GM18858 (cell line): ENCODE data around the gene SLC25A34.

Source experiments
- ATAC-seq: cut with Tn5 transposase; IDR thresholded peaks from one replicate; pipeline ENCODE4 v1.9.1; 2021; ENCODE audit not compliant: unreplicated experiment

SLC25A34 gene

GRCh38 chr1:15731735-15732685 is 4.0 kb upstream of the SLC25A34 start:
- ATAC-seq = no peak

- no peak for ATAC-seq
Observed at GRCh38 chr1:15732686-15733081, 3.4 kb upstream of the SLC25A34 start.

DNA sequence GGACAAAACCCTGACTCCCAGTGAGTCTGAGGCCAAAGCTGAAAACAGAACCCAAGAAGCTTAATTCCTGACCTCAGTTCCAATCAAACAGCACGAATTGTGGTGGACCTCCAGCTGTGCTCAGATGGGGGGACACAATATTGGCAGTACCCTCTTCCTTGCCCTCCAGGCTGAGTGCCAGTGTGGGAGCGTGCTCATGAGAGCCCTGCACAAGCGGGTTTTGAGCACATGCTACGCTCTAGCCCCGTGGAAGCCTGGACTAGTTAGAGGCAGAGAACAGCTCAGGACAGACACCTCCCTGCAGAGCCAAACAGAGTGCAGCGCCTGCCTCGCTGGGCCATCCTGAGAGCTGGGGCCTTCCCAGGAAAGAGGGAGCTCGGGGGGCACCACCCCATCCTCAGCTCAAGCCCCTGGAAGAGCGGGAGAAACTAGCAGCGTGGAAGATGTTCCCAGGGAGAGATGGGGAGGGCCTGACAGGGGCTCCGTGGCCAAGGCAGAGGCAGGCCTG is 2.8 kb upstream of the SLC25A34 start:
- ATAC-seq = no peak

GRCh38 chr1:15733726-15734226 is 2.3 kb upstream of the SLC25A34 start:
- ATAC-seq = no peak

- ATAC-seq = no peak
Observed at GRCh38 chr1:15734296-15734695, 1.8 kb upstream of the SLC25A34 start.

- no peak for ATAC-seq
Observed at GRCh38 chr1:15734901-15735300, 1.2 kb upstream of the SLC25A34 start.

- no peak for ATAC-seq
Observed at GRCh38 chr1:15735304-15736037, 587 bp upstream of the SLC25A34 start.

GRCh38 chr1:15736892-15737261 is 819 bp downstream of the SLC25A34 start:
- no peak for ATAC-seq

DNA sequence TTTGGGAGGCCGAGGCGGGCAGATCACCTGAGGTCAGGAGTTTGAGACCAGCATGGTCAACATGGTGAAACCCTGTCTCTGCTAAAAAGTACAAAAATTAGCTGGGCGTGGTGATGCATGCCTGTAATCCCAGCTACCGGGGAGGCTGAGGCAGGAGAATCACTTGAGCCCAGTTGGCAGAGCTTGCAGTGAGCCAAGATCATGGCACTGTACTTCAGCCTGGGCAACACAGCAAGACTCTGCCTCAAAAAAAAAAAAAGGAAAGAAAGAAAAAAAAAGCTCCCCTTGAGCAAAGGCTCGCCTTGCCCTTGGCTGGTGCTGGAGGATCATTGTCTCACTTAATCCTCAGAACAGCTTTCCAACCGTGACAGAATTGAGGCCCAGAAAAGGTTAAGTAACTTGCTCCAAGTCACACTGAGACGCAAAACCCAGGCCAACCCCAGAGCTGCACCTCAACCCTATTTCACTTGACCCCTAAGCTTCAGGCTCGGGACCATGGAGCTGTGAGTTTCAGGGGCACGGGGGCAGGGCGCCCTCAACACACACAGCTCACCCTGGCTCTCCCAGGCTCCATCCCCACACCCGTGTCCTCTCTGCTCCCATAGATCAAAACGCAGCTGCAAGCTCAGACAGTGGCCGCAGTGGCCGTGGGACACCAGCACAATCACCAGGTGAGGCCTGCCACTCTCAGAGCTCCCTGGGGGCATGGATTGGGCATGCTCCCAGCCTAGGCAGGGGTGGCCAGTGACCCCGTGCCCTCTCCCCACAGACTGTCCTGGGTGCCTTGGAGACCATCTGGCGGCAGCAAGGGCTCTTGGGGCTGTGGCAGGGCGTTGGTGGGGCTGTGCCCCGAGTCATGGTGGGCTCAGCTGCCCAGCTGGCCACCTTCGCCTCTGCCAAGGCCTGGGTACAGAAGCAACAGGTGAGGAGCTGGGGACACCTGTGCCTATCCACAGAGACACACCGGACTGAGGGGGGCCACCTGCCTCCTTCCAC is 1.6 kb downstream of the SLC25A34 start:
- ATAC-seq = no peak

DNA sequence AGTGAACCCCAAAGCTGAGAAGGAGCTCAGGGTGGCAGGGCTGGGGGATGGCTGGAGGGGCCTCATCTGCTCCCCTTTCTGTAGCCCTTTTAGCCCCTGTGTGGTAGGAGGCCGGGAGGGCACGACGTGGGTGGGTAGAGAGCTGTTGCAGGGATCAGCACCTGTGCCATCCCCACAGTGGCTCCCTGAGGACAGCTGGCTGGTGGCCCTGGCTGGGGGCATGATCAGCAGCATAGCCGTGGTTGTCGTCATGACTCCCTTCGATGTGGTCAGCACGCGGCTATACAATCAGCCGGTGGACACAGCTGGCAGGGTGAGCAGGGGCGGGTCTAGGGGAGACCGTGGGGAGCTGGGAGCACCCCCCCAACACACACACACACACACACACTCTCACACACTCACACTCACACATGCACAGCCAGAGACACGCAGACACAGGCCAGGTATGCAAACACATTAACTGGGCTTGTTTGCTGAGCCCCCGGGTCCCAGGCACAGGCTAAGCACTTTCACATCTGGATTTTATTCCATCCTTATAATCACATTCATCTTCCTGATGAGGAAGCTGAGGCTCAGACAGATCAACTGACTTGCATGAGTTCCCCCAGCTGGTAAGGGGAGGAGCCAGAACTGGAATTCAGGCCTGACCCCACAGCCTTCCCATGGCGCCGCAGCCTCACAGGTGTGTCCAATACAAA is 2.5 kb downstream of the SLC25A34 start:
- no peak for ATAC-seq

GRCh38 chr1:15739259-15739658 is 3.2 kb downstream of the SLC25A34 start:
- ATAC-seq = no peak

GRCh38 chr1:15739745-15740144 is 3.7 kb downstream of the SLC25A34 start:
- ATAC-seq = no peak

GRCh38 chr1:15740924-15741850 is 5.1 kb downstream of the SLC25A34 start:
- ATAC-seq = no peak

GRCh38 chr1:15742339-15742801 is 6.3 kb downstream of the SLC25A34 start, which contains the start of gene TMEM82:
TMEM82 (plus strand) TSS chr1:15742499; CDS start chr1:15742560, 61 bp downstream.
- ATAC-seq = no peak

GRCh38 chr1:15744122-15744679 is 8.1 kb downstream of the SLC25A34 start:
- no peak for ATAC-seq

GRCh38 chr1:15747378-15747777 is 11.3 kb downstream of the SLC25A34 start:
- no peak for ATAC-seq

DNA sequence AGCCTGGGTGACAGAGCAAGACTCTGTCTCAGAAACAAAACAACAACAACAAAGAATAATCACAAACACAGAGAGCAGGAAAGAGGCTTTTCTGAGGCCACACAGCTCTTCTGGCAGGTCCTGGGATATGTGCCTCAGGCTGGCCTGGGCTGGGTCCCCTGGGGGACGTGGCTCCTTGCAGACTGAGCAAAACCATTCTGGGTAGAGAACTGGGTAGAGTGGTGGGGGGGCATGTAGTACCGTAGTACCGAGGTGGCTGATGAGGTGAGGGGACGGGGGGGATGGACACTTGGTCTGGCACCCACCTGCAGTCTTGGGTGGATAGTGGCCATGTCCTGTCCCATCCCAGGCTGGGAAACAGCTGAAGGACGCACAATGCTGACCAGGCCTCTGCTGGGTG is 12.2 kb downstream of the SLC25A34 start:
- ATAC-seq = no peak

DNA sequence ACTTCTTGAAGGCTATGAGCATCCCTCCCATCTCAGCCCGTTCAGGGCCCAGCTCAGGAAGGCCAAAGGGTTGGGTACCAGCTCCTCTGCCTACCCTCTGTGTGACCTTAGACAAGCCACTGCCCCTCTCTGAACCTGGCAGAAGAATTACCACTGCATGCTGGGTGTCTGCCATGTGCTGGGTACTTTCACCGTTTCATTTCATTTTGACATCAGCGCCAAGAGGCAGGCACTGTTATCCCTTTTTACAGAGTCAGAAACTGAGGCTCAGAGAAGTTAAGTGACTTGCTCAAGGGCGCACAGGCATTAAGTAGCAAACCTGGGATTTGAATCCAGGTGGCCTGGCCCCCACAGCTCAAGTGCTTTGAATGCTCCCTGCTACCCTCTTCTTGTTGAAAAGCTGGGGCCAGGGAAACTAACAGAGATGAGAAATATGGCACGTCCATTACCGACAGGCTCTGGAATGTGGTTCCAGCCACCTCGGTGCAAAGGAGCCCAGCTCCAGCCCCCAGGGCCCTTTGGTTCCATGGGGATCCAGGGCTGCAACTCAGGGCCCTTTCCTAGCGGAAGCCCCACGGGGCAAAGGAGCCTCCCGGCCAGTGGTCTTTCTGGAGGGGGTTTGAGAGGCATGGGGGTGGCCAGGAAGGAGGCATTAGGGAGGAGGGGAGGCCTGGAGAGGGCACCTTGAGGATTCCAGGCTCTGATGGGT is 12.8 kb downstream of the SLC25A34 start:
- ATAC-seq = no peak
